ENCODE data around the gene TMEM266. TPM values are rescaled to one million over a fixed set of nuclear protein-coding genes. Genes with fewer than 3 reads are reported as not detected.

Gene TMEM266
- total RNA-seq, 2 experiments from 2014 or later = not detected

GRCh38 chr15:76123031-76123430 is 63.2 kb downstream of the TMEM266 start:
- no peak for TF ChIP-seq CTCF (IDR thresholded peaks at IDR 0.05)
- Histone ChIP-seq H3K4me3 (ENCODE audit: low read length) (no peak overlapping the region), H3K27me3 (ENCODE audit: control insufficient read depth in 1 of 2, insufficient read depth in 2 of 2, low read length in 2 of 2) (peaks cover 2 to 8% of the 10 kb centered on the region in 2 experiments), H3K9me3 (ENCODE audit: control insufficient read depth in 1 of 2, insufficient read depth in 1 of 2, low read length in 2 of 2) (no peaks in the 10 kb centered on the region), H3K4me1 (ENCODE audit: insufficient read depth, low read length) (no peaks in the 10 kb centered on the region), H3K36me3 (ENCODE audit: insufficient read depth, low read length) (no peaks in the 10 kb centered on the region), H3K27ac (ENCODE audit: low read depth in 1 of 2, low read length in 2 of 2) (no peak overlapping the region)
- ChIA-PET POLR2A (no interaction called here), CTCF (interaction anchor here (1.2 kb wide), 1 partner anchor 16 kb away, joined by 4 read pairs; no protein-coding TSS in a partner anchor)
- Mint-ChIP-seq H3K27ac (no peak overlapping the region), H3K27me3 (peaks cover 35% of the 10 kb centered on the region), H3K4me3 (no peak overlapping the region), H3K9me3 (no peaks in the 10 kb centered on the region), H3K36me3 (ENCODE audit: low read depth) (no peaks in the 10 kb centered on the region), H3K4me1 (ENCODE audit: low read depth) (no peaks in the 10 kb centered on the region)
- DNase-seq (no peak), ATAC-seq (ENCODE audit: poor library complexity) (no peak)
- intact Hi-C loops (cut with DNase I, micrococcal nuclease) = no loop called here

- Mint-ChIP-seq H3K9me3 (no peaks in the 10 kb centered on the region), H3K4me3 (no peak overlapping the region), H3K27me3 (peaks cover 55% of the 10 kb centered on the region), H3K4me1 (ENCODE audit: low read depth) (no peaks in the 10 kb centered on the region), H3K36me3 (ENCODE audit: low read depth) (no peaks in the 10 kb centered on the region), H3K27ac (no peak overlapping the region)
- no peak for TF ChIP-seq CTCF (IDR thresholded peaks at IDR 0.05)
- Histone ChIP-seq H3K27me3 (ENCODE audit: control insufficient read depth in 1 of 2, insufficient read depth in 2 of 2, low read length in 2 of 2) (peaks cover 9 to 12% of the 10 kb centered on the region in 2 experiments), H3K4me1 (ENCODE audit: insufficient read depth, low read length) (no peaks in the 10 kb centered on the region), H3K9me3 (ENCODE audit: control insufficient read depth in 1 of 2, insufficient read depth in 1 of 2, low read length in 2 of 2) (no peaks in the 10 kb centered on the region), H3K4me3 (ENCODE audit: low read length) (no peak overlapping the region), H3K27ac (ENCODE audit: low read depth in 1 of 2, low read length in 2 of 2) (no peak overlapping the region), H3K36me3 (ENCODE audit: insufficient read depth, low read length) (no peaks in the 10 kb centered on the region)
- no peak for ATAC-seq (ENCODE audit: poor library complexity)
- ChIA-PET CTCF (no interaction called here), POLR2A (no interaction called here)
- no peak for DNase-seq
- intact Hi-C loops (cut with DNase I, micrococcal nuclease) = no loop called here
These were observed 67.4 kb downstream of the TMEM266 start for GRCh38 chr15:76127169-76127568.

GRCh38 chr15:76127880-76128279 is 68.1 kb downstream of the TMEM266 start:
- no peaks in the 10 kb centered on the region for H3K9me3 Mint-ChIP-seq
- peaks cover 48% of the 10 kb centered on the region for H3K27me3 Mint-ChIP-seq
- POLR2A ChIA-PET = no interaction called here

More at GRCh38 chr15:76127880-76128279, 68.1 kb downstream of the TMEM266 start:
- Histone ChIP-seq H3K4me1 (ENCODE audit: insufficient read depth, low read length) (no peaks in the 10 kb centered on the region), H3K27me3 (ENCODE audit: control insufficient read depth in 1 of 2, insufficient read depth in 2 of 2, low read length in 2 of 2) (peaks cover 9 to 12% of the 10 kb centered on the region in 2 experiments), H3K9me3 (ENCODE audit: control insufficient read depth in 1 of 2, insufficient read depth in 1 of 2, low read length in 2 of 2) (no peaks in the 10 kb centered on the region), H3K36me3 (ENCODE audit: insufficient read depth, low read length) (no peaks in the 10 kb centered on the region), H3K4me3 (ENCODE audit: low read length) (no peak overlapping the region), H3K27ac (ENCODE audit: low read depth in 1 of 2, low read length in 2 of 2) (no peak overlapping the region)
- CTCF ChIA-PET = no interaction called here
- DNase-seq = no peak
- H3K27ac Mint-ChIP-seq = no peak overlapping the region
- no peak for ATAC-seq (ENCODE audit: poor library complexity)
- H3K4me1 Mint-ChIP-seq (ENCODE audit: low read depth) = no peaks in the 10 kb centered on the region
- H3K4me3 Mint-ChIP-seq = no peak overlapping the region
- intact Hi-C loops (cut with DNase I, micrococcal nuclease) = no loop called here
- no peak for TF ChIP-seq CTCF (IDR thresholded peaks at IDR 0.05)
- H3K36me3 Mint-ChIP-seq (ENCODE audit: low read depth) = no peaks in the 10 kb centered on the region

All from CD4-positive, alpha-beta T cell (primary cell).